Measurements from ENCODE around the gene FAM47E.

FAM47E gene

GRCh38 chr4:76275486-76276124, 24.1 kb downstream of the FAM47E start:
- H3K4me3 ChIP-seq (ENCODE audit: insufficient read depth in 1 of 2, low read depth in 1 of 2, low read length in 2 of 2) = no peak overlapping the region
- H2BK5ac ChIP-seq (ENCODE audit: low read depth, low read length, poor library complexity, severe bottlenecking) = no peak overlapping the region
- H3K27ac ChIP-seq (ENCODE audit: low read length, poor library complexity, severe bottlenecking) = no peak overlapping the region
- no peak overlapping the region for H3K4me2 ChIP-seq (ENCODE audit: low read length, poor library complexity, severe bottlenecking)
- H3K79me1 ChIP-seq (replicated peaks; ENCODE audit: low read length, poor library complexity, severe bottlenecking) = no peaks in the 10 kb centered on the region
- 80% methylated on average over 2 of the region's 3 CpGs for WGBS
- no peak overlapping the region for H4K91ac ChIP-seq (ENCODE audit: low read length)
- no peaks in the 10 kb centered on the region for H3K4me1 ChIP-seq (ENCODE audit: control insufficient read depth, insufficient read depth, low read depth, low read length)
- H3K4ac ChIP-seq (ENCODE audit: low read depth in 1 of 2, low read length in 2 of 2) = no peak overlapping the region
- H2BK120ac ChIP-seq (ENCODE audit: low read depth, low read length) = no peak overlapping the region
- H3K14ac ChIP-seq (ENCODE audit: low read length in 2 of 2) = no peak overlapping the region
- no peak overlapping the region for H2AFZ ChIP-seq (ENCODE audit: low read depth, low read length)
- H3K27me3 ChIP-seq (ENCODE audit: control insufficient read depth in 1 of 2, insufficient read depth in 1 of 2, low read length in 2 of 2) = peaks cover 3 to 4% of the 10 kb centered on the region in 2 experiments
- H4K8ac ChIP-seq (ENCODE audit: low read length) = no peak overlapping the region
- H3K9ac ChIP-seq (ENCODE audit: low read length) = no peak overlapping the region
- no peak overlapping the region for H2BK15ac ChIP-seq (ENCODE audit: low read depth, poor library complexity, severe bottlenecking)
- no peaks in the 10 kb centered on the region for H3K36me3 ChIP-seq (ENCODE audit: control insufficient read depth in 1 of 2, insufficient read depth in 2 of 2, low read depth in 1 of 2, low read length in 2 of 2)
- no peak overlapping the region for H3K23ac ChIP-seq (ENCODE audit: low read length in 2 of 2)
- no peak for DNase-seq
- no peak overlapping the region for H2BK12ac ChIP-seq (ENCODE audit: low read length in 2 of 2)
- H3K9me3 ChIP-seq (ENCODE audit: control insufficient read depth, low read length) = no peaks in the 10 kb centered on the region
- no peak overlapping the region for H3K18ac ChIP-seq (ENCODE audit: low read depth in 1 of 2, low read length in 2 of 2)
- H2AK5ac ChIP-seq (ENCODE audit: low read length, severe bottlenecking) = no peak overlapping the region

- Histone ChIP-seq H3K4me3 (ENCODE audit: insufficient read depth in 1 of 2, low read depth in 1 of 2, low read length in 2 of 2) (no peak overlapping the region), H3K9me3 (ENCODE audit: control insufficient read depth, low read length) (no peaks in the 10 kb centered on the region), H3K14ac (ENCODE audit: low read length in 2 of 2) (no peak overlapping the region), H4K8ac (ENCODE audit: low read length) (no peak overlapping the region), H2BK5ac (ENCODE audit: low read depth, low read length, poor library complexity, severe bottlenecking) (no peak overlapping the region), H2AFZ (ENCODE audit: low read depth, low read length) (no peak overlapping the region), H3K4me1 (ENCODE audit: control insufficient read depth, insufficient read depth, low read depth, low read length) (peaks cover 1% of the 10 kb centered on the region), H2BK120ac (ENCODE audit: low read depth, low read length) (no peak overlapping the region), H3K9ac (ENCODE audit: low read length) (no peak overlapping the region), H2BK15ac (ENCODE audit: low read depth, poor library complexity, severe bottlenecking) (no peak overlapping the region), H3K18ac (ENCODE audit: low read depth in 1 of 2, low read length in 2 of 2) (no peak overlapping the region), H3K79me1 (replicated peaks; ENCODE audit: low read length, poor library complexity, severe bottlenecking) (no peaks in the 10 kb centered on the region), H4K91ac (ENCODE audit: low read length) (no peak overlapping the region), H3K36me3 (ENCODE audit: control insufficient read depth in 1 of 2, insufficient read depth in 2 of 2, low read depth in 1 of 2, low read length in 2 of 2) (no peaks in the 10 kb centered on the region), H3K4ac (ENCODE audit: low read depth in 1 of 2, low read length in 2 of 2) (no peak overlapping the region), H3K4me2 (ENCODE audit: low read length, poor library complexity, severe bottlenecking) (no peak overlapping the region), H2BK12ac (ENCODE audit: low read length in 2 of 2) (no peak overlapping the region), H2AK5ac (ENCODE audit: low read length, severe bottlenecking) (no peak overlapping the region), H3K23ac (ENCODE audit: low read length in 2 of 2) (no peak overlapping the region), H3K27ac (ENCODE audit: low read length, poor library complexity, severe bottlenecking) (no peak overlapping the region), H3K27me3 (ENCODE audit: control insufficient read depth in 1 of 2, insufficient read depth in 1 of 2, low read length in 2 of 2) (peaks cover 3 to 4% of the 10 kb centered on the region in 2 experiments)
- WGBS = 81% methylated on average over 6 of the region's 9 CpGs
- DNase-seq = no peak
Measured at GRCh38 chr4:76276813-76277212, 25.3 kb downstream of the FAM47E start.

- H4K91ac ChIP-seq (ENCODE audit: low read length) = no peak overlapping the region
- no peak overlapping the region for H3K14ac ChIP-seq (ENCODE audit: low read length in 2 of 2)
- H2AK5ac ChIP-seq (ENCODE audit: low read length, severe bottlenecking) = no peak overlapping the region
- H2AFZ ChIP-seq (ENCODE audit: low read depth, low read length) = no peak overlapping the region
- peaks cover 1% of the 10 kb centered on the region for H3K4me1 ChIP-seq (ENCODE audit: control insufficient read depth, insufficient read depth, low read depth, low read length)
- no peaks in the 10 kb centered on the region for H3K36me3 ChIP-seq (ENCODE audit: control insufficient read depth in 1 of 2, insufficient read depth in 2 of 2, low read depth in 1 of 2, low read length in 2 of 2)
- no peak overlapping the region for H3K4me3 ChIP-seq (ENCODE audit: insufficient read depth in 1 of 2, low read depth in 1 of 2, low read length in 2 of 2)
- no peak overlapping the region for H3K4ac ChIP-seq (ENCODE audit: low read depth in 1 of 2, low read length in 2 of 2)
- H3K79me1 ChIP-seq (replicated peaks; ENCODE audit: low read length, poor library complexity, severe bottlenecking) = no peaks in the 10 kb centered on the region
- no peak overlapping the region for H2BK120ac ChIP-seq (ENCODE audit: low read depth, low read length)
- H4K8ac ChIP-seq (ENCODE audit: low read length) = no peak overlapping the region
- no peak overlapping the region for H3K9ac ChIP-seq (ENCODE audit: low read length)
- H2BK12ac ChIP-seq (ENCODE audit: low read length in 2 of 2) = no peak overlapping the region
- peaks cover 3 to 4% of the 10 kb centered on the region in 2 experiments for H3K27me3 ChIP-seq (ENCODE audit: control insufficient read depth in 1 of 2, insufficient read depth in 1 of 2, low read length in 2 of 2)
- H3K4me2 ChIP-seq (ENCODE audit: low read length, poor library complexity, severe bottlenecking) = no peak overlapping the region
- no peak overlapping the region for H2BK15ac ChIP-seq (ENCODE audit: low read depth, poor library complexity, severe bottlenecking)
- no peak for DNase-seq
- H3K23ac ChIP-seq (ENCODE audit: low read length in 2 of 2) = no peak overlapping the region
- WGBS = no CpG with 5 or more reads among the region's 1 CpG
- no peak overlapping the region for H3K18ac ChIP-seq (ENCODE audit: low read depth in 1 of 2, low read length in 2 of 2)
- H3K9me3 ChIP-seq (ENCODE audit: control insufficient read depth, low read length) = no peaks in the 10 kb centered on the region
- H2BK5ac ChIP-seq (ENCODE audit: low read depth, low read length, poor library complexity, severe bottlenecking) = no peak overlapping the region
- no peak overlapping the region for H3K27ac ChIP-seq (ENCODE audit: low read length, poor library complexity, severe bottlenecking)
Measured at GRCh38 chr4:76277667-76278066, 26.1 kb downstream of the FAM47E start.

GRCh38 chr4:76278583-76278982, 27.1 kb downstream of the FAM47E start:
- Histone ChIP-seq H2BK5ac (ENCODE audit: low read depth, low read length, poor library complexity, severe bottlenecking) (no peak overlapping the region), H3K4me1 (ENCODE audit: control insufficient read depth, insufficient read depth, low read depth, low read length) (peaks cover 1% of the 10 kb centered on the region), H3K27me3 (ENCODE audit: control insufficient read depth in 1 of 2, insufficient read depth in 1 of 2, low read length in 2 of 2) (peaks cover 3 to 4% of the 10 kb centered on the region in 2 experiments), H3K9me3 (ENCODE audit: control insufficient read depth, low read length) (no peaks in the 10 kb centered on the region), H3K4me3 (ENCODE audit: insufficient read depth in 1 of 2, low read depth in 1 of 2, low read length in 2 of 2) (no peak overlapping the region), H3K27ac (ENCODE audit: low read length, poor library complexity, severe bottlenecking) (no peak overlapping the region), H3K4me2 (ENCODE audit: low read length, poor library complexity, severe bottlenecking) (no peak overlapping the region), H3K23ac (ENCODE audit: low read length in 2 of 2) (no peak overlapping the region), H3K4ac (ENCODE audit: low read depth in 1 of 2, low read length in 2 of 2) (no peak overlapping the region), H2BK15ac (ENCODE audit: low read depth, poor library complexity, severe bottlenecking) (no peak overlapping the region), H2BK12ac (ENCODE audit: low read length in 2 of 2) (no peak overlapping the region), H3K36me3 (ENCODE audit: control insufficient read depth in 1 of 2, insufficient read depth in 2 of 2, low read depth in 1 of 2, low read length in 2 of 2) (no peaks in the 10 kb centered on the region), H3K9ac (ENCODE audit: low read length) (no peak overlapping the region), H2AK5ac (ENCODE audit: low read length, severe bottlenecking) (no peak overlapping the region), H4K91ac (ENCODE audit: low read length) (no peak overlapping the region), H3K79me1 (replicated peaks; ENCODE audit: low read length, poor library complexity, severe bottlenecking) (no peaks in the 10 kb centered on the region), H2BK120ac (ENCODE audit: low read depth, low read length) (no peak overlapping the region), H2AFZ (ENCODE audit: low read depth, low read length) (no peak overlapping the region), H3K18ac (ENCODE audit: low read depth in 1 of 2, low read length in 2 of 2) (no peak overlapping the region), H3K14ac (ENCODE audit: low read length in 2 of 2) (no peak overlapping the region), H4K8ac (ENCODE audit: low read length) (no peak overlapping the region)
- DNase-seq = no peak
- no CpG with 5 or more reads among the region's 1 CpG for WGBS
